Sciatic nerve (tissue), 2 donors: ENCODE data around the gene PRKCZ. TPM values are rescaled to one million over a fixed set of nuclear protein-coding genes. Genes with fewer than 3 reads are reported as not detected.

Source experiments
- ATAC-seq: fragments of 200-7000 bp; cut with Tn5 transposase; one replicate; pipeline ENCODE4 v1.9.1; 2020; ENCODE audit warnings: mild to moderate bottlenecking, moderate library complexity
- DNase-seq: peaks from one replicate; pipeline ENCODE4 v3.0.0-alpha.2; 2020; ENCODE audit warnings: low spot score
- intact Hi-C: fragments of 100-400 bp; cut with DNase I; formaldehyde crosslinking; loops from one replicate; pipeline ENCODE4 v1.14.2; 2022
- total RNA-seq: library from RNA; stranded (reverse); fragmentation: NEBNext Ultra II Directional; extraction: Animal tissue kit (Norgen Biotek cat#: 25700); gene quantifications from one replicate; pipeline ENCODE4 v1.2.1, GENCODE V29; 2021
- donor health status: DM: no; HTN: no; CAD: no.
- donor health status: DM: no; HTN: no; CAD: no.

The PRKCZ gene
- total RNA-seq, 1 donor from 2014 or later, result 3.5 TPM

GRCh38 chr1:2023187-2023586 lies 27.0 kb upstream of the PRKCZ start:
- intact Hi-C loops, result no loop called here
- DNase-seq, result no peak
- ATAC-seq, result no peak

DNA sequence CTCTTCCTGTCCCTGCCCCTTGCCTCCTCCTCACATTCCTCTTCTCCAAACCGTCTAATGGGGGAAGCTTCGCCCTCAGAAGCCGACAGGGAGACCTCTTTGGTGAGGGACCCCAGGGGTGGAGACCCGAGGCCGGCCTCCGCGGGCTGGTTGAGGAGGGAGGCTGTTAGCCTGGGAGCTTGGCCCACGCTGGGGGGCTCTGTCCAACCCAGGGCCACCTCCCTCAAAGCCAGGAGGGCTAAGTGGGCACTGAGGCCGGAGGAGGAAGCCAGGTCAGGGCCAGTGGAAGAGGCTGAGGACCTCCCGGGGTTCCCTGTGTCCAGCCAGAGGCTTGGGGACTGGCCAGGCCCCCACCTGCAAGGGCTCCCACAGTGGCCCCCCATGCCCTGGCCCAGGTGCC lies 25.8 kb upstream of the PRKCZ start:
- ATAC-seq (no peak), DNase-seq (no peak)
- intact Hi-C loops, result no loop called here

- DNase-seq (no peak), ATAC-seq (no peak)
- intact Hi-C loops, result no loop called here
Observed at GRCh38 chr1:2024887-2025286, 25.3 kb upstream of the PRKCZ start.

GRCh38 chr1:2025491-2025981 lies 24.7 kb upstream of the PRKCZ start:
- DNase-seq, result no peak
- intact Hi-C loops, result no loop called here
- no peak for ATAC-seq

- ATAC-seq (no peak), DNase-seq (no peak)
- intact Hi-C loops, result no loop called here
Observed at GRCh38 chr1:2027961-2028583, 22.1 kb upstream of the PRKCZ start.

- no peak for ATAC-seq
- DNase-seq, result no peak
- intact Hi-C loops, result no loop called here
Observed at GRCh38 chr1:2028870-2029560, 21.2 kb upstream of the PRKCZ start.

DNA sequence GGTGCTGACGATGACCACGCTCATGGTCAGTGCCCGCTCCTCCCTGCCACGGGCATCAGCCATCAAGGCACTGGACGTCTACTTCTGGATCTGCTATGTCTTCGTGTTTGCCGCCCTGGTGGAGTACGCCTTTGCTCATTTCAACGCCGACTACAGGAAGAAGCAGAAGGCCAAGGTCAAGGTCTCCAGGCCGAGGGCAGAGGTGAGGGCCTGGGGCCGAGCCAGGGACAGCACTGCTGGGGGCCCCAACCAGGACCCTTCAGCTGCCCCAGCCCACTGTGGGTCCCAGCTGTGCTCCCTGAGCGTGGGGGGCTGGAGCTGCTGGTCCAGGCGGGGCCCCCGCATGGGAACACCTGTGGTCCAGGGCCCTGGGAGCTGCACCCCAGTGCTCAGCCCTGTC lies 20.6 kb upstream of the PRKCZ start:
- intact Hi-C loops, result no loop called here

DNA sequence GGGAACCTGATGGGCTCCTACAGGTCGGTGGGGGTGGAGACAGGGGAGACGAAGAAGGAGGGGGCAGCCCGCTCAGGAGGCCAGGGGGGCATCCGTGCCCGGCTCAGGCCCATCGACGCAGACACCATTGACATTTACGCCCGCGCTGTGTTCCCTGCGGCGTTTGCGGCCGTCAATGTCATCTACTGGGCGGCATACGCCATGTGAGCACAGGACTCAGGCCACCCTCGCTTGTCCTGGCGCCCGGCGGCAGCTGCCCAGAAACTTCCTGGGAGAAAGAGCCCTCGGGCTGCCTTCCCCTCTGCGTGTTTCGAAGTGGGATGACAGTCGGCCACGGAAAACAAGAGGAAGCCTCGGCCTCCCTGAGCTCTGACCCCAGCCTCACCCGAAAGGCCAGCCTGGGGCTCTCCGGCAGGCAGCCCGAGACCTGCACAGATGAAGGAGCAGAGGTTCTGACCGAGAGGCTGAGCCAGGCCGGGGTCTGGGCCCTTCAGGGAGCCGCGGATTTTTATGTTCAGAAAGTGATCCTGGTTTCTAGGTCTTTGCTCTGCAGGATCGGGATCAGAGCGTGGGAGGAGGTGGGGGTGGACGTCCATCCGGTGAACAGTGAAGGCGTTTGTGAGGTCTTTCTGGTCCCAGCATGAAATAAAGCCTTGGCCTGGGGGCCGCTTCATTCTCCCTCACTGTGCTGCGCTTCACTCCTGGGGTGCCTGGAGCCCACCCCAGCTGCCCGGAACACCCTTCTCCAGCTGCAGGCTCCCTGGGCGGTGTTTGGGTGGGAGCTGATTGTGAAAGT lies 19.9 kb upstream of the PRKCZ start:
- ATAC-seq (no peak), DNase-seq (no peak)
- intact Hi-C loops, result no loop called here

More for the DNA sequence above, 20.6 kb upstream of the PRKCZ start:
- no peak for ATAC-seq
- no peak for DNase-seq

GRCh38 chr1:2031546-2032540 lies 18.4 kb upstream of the PRKCZ start:
- no peak for DNase-seq
- no peak for ATAC-seq
- intact Hi-C loops, result no loop called here

DNA sequence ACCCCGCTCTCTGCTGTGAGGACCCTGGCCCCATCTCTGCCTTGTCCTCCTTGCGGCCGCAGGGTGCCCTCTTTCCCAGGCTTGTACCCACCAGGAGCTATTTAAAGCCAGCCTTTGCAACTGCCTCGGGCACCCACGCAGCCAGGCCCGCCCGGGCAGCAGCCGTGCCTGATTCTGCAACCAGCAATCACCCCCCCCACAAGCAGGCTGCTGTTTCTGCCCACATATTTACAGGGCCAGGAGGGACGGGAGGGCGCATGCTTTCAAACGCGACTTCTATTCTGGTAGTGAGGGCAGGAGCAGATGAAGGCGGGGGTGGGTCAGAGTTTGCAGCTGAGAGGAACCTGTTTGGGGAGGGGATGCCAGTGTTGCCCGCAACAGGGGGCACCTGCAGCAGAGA lies 17.5 kb upstream of the PRKCZ start:
- intact Hi-C loops, result no loop called here
- no peak for ATAC-seq
- DNase-seq, result no peak

GRCh38 chr1:2033165-2033564 lies 17.0 kb upstream of the PRKCZ start:
- no peak for ATAC-seq
- intact Hi-C loops, result no loop called here
- no peak for DNase-seq

GRCh38 chr1:2036287-2036686 lies 13.9 kb upstream of the PRKCZ start:
- intact Hi-C loops, result no loop called here
- DNase-seq (no peak), ATAC-seq (no peak)

GRCh38 chr1:2037314-2037979 lies 12.8 kb upstream of the PRKCZ start:
- intact Hi-C loops, result no loop called here
- DNase-seq (no peak), ATAC-seq (no peak)

DNA sequence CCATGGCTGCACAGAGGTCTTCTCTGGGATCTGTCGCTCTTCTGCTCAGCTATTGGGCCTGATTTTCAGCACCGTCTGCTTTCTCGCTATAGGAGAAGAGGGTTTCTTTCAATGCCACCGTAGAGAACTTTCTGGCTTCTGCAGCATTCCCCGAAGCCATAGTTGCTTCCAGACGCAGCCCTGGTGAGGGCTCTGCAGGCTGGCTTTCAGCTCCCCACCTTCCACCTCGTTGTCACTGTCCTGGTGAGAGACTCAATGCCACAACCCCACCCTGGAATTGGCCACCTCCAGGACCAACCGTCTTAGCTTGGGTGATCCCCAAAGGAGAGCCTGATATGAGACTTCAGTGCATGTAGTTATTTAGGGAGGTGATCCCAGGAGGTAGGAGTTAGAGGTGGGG lies 12.0 kb upstream of the PRKCZ start:
- no peak for DNase-seq
- no peak for ATAC-seq
- intact Hi-C loops, result no loop called here

DNA sequence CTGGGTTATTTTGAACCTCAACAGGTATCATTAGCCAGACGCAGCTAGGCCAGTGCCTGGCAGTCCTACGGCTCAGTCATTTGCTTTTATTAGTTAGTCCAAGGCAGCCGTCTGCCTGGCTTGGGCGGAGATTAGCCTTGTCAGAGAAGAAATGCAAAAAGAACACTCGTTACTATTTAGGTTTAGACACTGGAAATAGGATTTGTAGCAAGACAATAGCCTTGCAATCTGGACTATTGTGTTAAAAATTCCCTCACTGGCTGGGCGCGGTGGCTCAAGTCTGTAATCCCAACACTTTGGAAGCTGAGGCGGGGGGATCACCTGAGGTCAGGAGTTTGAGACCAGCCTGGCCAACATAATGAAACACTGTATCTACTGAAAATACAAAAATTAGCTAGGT lies 11.0 kb upstream of the PRKCZ start:
- intact Hi-C loops, result no loop called here
- ATAC-seq, result no peak
- DNase-seq, result no peak

DNA sequence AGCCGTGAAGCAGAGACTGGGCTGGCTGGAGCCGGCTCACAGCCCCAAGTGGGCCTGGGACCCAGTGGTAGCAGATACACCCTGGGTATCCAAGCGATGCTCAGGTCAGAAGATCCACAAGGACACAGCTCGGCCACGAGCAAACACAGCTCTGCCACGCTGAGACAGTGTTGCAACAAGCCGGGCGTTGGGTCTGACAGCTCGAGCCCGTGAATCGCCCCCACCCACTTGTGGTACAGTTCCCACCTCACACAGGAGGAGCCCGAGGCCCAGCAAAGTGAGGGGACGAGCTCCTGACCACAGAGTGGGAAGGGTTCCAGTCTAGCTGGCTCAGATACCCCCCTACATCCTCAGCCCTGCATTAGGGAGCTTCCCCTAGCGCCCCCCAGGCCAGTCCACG lies 8.9 kb upstream of the PRKCZ start:
- intact Hi-C loops, result loop anchor here (10.0 kb wide), 1 partner anchor 87 kb away; no protein-coding TSS in a partner anchor
- ATAC-seq (no peak), DNase-seq (no peak)

GRCh38 chr1:2041887-2042286 lies 8.3 kb upstream of the PRKCZ start:
- no peak for ATAC-seq
- intact Hi-C loops, result loop anchor here (10.0 kb wide), 1 partner anchor 87 kb away; no protein-coding TSS in a partner anchor
- DNase-seq, result no peak
